Endothelial cell of hepatic sinusoid (primary cell): ENCODE results near the gene SUCO.
"Not testable (repeated sequence)": the region's sequence is repeated elsewhere in the genome, so short reads cannot be mapped to it uniquely, and the experiment has no call there.

Experiments
- in situ Hi-C: cut with HindIII; loops from 2 replicates; pipeline ENCODE4 v1.10.0; 2017; ENCODE audit warnings: low sequenced_read_pairs

The SUCO gene

DNA sequence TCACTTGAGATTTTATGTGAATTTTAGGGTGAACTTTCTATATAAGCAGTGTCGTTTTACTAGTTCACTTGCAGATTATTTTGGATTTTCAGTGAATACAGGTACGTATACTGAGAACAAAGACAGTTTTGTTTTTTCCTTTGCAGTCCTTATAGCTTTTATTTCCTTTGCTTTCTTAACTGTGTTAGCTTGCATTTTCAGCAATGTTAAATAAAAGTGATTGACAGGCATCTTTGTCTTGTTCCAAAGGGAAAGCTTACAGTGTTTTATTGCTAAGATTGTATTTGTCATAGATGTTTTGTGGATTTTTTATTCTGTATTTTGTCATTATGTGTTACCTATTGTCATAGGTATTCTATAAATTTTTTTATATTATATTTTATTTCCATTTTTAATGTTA lies 72.7 kb downstream of the SUCO start:
- in situ Hi-C loops, result loop anchor here (5.0 kb wide), 1 partner anchor 57 kb away; no protein-coding TSS in a partner anchor

DNA sequence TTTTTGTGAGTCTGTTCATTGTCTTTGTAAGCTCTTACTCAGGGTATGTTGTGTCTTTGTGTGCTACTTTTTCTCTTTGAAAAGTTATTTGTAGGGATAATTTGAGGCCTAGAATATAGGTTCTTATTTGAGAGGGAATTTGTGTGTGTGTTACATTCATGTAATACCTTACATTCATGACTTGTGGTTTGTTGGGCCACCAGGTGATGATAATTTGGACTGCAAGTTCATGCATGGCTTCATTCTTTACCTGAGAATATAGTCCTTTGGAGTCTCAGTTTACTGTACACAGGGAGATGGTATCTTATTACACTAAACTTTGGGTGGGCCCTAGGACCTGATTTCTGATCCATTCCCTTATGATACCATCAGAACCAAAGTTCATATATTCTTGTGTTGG lies 74.2 kb downstream of the SUCO start:
- in situ Hi-C loops, result loop anchor here (5.0 kb wide), 1 partner anchor 55 kb away; no protein-coding TSS in a partner anchor

DNA sequence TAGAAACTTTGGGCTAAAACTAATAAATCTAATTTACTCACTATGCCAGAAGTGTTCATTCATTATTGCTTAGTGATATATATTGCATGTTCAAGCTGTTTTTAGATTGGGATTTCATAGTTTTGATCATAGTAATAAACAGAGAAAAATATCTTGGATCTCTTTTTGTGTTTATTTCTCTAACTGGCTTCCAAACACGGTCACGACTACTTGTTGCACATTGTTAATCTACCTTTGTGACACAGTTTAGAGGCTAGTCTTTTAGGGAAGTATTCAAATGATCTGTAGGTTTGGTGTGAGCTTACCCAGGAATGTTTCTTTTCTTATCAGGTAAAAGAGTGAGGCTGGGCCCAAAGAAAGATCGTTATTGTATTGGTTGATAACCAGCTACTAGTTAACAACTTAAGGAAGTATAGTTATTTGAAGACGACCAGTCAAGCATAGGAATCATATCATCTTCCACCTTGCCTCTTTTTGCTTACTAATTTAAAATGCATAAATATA lies 75.2 kb downstream of the SUCO start:
- in situ Hi-C loops, result loop anchor here (5.0 kb wide), 1 partner anchor 54 kb away; no protein-coding TSS in a partner anchor

DNA sequence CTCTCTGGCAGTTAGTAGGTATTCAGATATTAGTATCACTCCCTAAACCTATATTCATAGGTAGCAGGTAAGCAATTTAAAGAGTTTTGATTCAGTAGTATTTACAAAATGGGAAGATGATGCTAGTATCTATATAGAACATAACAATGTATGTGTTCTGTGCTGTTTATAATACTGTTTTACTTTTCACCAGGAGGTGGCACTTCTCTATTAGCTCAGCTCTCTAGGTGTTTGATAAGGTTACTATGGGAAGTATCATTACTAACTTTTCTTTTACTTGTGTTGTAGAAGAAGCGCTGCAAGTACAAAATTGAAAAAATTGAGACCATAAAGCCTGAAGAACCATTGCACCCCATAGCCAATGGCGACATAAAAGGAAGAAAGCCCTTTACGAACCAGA lies 76.6 kb downstream of the SUCO start:
- in situ Hi-C loops, result loop anchor here (5.0 kb wide), 1 partner anchor 53 kb away; no protein-coding TSS in a partner anchor

DNA sequence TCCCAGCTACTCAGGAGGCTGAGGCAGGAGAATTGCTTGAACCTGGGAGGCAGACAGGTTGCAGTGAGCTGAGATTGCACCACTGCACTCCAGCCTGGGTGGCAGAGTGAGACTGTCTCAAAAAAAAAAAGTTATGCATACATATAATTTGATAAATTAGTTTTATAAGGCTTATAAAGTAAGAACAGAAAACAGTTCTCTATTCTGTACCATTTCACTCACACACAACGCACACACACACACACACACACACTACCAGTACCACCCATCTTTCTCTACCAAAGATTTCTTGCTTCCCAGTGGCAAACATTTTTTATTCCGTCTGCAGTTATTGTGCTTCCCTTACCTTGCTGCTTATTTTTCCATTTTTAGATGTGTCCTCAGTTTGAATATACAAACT lies 79.5 kb downstream of the SUCO start:
- in situ Hi-C loops, result no loop called here

DNA sequence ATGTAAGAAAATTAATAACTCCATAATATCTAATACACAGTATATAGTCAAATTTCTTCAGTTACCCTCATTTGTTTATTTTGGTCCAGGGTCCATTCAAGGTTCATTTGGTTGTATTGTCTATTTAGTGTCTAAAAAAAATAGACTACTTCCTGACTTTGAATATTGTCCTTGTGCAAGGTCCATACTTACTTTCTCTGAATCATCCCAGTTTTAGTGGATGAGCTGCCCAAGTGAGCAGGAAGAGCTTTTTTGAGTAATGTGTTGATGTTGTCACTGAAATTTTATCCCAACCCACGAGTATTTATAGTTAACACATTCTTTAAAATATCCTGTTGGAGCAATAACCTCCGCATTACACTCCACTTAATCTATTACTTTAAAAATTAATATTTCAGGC lies 80.3 kb downstream of the SUCO start:
- in situ Hi-C loops, result no loop called here

DNA sequence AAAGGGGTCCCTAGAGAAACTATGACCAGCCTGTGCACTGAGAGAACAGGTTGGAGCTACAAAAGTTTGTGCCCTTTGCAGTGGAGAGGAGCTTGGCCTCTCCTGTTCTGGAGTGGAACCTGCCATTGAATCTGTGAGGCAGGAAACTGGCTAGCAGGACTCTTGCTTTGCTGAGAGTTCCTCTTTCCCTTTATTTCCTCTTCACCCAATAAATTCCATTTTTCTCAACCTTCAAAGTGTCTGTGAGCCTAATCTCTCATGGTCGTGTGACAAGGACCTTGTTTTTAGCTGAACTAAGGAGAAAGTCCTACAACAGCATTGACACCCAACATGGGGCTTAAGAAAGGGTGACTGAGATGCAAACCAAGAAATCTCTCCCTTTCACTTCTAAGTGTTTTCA lies 83.2 kb downstream of the SUCO start:
- in situ Hi-C loops, result no loop called here

DNA sequence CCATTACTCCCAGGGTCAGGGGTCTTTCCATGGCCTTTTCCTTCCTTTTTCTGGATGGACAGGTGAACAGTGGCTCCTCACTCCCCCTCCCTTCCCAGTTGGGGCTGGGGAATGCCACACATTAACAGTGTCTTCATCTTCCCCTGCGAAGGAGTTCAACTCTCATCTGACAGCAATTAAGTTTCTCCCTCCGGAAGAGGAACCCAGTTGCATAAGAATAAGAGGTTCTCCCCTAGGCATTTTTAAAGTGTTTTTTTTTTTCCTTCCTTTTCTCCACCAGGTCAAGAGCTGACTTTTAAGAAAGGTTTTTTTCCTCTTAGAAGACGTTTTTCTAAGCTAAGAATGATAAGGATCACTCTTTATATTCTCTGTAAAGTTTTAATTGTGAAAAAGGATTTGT lies 83.7 kb downstream of the SUCO start:
- in situ Hi-C loops, result no loop called here

DNA sequence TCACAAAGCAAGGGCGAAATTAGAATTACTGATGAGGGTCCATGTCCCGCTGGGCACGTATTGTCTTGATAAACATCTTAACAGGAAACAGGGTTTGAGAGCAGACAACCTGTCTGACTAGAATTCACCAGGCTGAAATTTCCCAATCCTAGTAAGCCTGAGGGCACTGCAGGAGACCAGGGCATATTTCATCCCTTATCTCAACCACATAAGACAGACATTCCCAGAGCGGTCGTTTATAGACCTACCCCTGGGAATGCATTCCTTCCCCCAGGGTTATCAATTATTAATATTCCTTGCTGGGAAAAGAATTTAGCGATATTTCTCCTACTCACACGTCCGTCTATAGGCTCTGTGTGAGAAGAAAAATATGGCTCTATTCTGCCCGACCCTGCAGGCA lies 87.7 kb downstream of the SUCO start:
- in situ Hi-C loops, result not testable (repeated sequence)

DNA sequence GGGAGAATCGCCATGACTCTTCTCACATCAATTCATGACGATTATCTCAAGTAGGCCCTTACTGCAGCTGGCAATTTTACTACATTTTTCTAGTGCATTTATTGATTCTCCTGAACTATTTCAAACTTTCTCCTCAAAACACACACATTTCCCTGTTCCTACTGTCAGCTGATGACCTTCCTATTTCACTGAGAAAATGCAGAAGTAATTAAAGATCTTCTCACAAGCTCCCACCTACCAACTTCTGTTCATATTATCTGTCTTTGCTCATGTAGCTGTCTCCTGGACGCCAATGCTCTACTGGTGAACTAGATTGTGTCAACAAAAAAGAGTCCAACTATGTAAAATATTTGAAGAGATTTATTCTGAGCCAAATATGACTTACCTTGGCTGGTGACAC lies 89.6 kb downstream of the SUCO start:
- in situ Hi-C loops, result no loop called here

DNA sequence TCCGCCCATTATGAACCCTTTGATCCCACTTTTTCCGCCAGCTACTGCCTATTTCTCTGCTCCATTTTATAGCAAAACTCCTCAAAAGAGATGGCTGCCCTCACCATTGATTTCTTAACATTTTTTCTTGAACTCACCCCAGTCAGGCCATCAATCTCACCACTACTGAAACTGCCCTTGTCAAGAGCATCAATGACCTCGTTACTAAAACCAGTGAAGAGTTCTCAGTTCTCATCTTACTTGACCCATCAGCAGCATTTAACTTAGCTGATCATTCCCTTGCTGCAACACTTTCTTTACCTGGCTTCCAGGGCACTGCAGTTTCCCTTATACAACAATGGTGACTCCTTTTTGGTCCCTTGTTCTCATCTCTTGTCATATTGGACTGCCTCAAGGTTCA lies 90.8 kb downstream of the SUCO start:
- in situ Hi-C loops, result no loop called here

DNA sequence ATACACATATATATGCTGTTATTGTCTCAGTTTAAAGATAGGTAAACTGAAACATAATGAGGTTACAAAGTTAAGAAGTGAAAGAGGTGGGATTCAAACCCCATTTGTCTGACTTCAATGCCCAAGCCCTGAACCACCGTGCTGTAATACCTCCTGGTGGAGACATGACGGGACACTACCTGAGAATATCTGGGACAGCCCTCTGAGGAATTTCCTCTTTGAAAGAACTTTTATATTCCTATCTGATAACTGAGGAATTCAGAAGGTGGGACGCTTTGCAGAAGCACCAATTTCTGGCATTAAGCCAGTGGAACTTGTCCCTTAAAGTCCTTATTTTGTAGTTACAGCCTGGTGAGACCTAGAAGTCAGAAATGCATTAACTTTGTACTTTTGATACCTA lies 93.9 kb downstream of the SUCO start:
- in situ Hi-C loops, result no loop called here

DNA sequence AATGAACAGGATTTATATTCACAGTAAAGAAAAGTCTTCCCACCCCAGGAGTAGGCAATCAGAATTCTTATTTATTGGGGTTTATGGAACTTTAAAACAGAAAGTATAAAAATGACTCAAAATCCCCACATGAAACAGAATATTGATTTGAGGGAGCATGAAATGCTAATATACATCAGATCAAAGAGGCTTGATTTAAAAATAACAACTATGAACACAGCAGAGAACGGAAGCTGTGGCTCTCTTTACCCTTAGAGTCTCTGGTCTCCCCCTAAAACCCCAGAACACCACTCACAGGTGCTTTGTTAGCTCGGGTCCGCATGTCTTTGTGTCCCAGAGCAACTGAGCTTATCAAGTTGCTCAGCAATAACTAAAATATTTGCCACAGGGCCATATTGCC lies 94.8 kb downstream of the SUCO start:
- in situ Hi-C loops, result no loop called here

DNA sequence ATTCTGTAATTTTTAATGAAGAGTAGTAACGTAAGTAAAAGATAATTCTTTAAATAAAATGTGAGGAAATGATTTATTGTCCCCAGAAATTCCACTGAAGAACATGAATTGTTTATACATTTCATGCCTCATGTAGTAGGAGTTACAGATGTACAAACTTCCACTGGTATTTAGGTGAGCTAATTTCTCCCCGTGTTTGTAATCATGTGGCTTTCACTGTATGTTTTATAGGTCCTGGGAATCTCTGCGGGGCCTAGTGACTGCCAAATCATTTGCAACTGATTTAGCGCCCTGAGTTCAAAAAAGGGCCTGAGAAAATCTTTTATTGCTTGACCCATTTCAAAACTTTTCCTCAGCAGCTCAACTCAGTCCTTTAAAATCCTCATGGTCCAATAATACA lies 95.5 kb downstream of the SUCO start:
- in situ Hi-C loops, result no loop called here

DNA sequence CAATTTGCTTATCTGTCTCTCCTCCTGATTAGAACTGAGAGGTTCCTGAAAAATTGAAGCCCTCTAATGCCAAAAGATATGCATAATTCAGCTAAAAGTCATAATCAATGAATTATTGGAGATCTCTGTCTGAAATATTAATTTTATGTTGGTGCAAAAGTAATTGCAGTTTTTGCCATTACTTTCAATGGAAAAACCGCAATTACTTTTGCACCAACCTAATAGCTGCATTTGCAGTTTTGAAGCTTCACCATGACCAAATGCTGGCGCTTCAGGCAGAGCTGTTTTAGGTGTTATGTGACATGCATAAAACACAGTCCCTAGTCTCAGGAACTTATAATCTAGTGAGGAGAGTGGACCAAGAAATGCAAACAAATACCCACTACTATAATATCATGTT lies 96.2 kb downstream of the SUCO start:
- in situ Hi-C loops, result no loop called here

DNA sequence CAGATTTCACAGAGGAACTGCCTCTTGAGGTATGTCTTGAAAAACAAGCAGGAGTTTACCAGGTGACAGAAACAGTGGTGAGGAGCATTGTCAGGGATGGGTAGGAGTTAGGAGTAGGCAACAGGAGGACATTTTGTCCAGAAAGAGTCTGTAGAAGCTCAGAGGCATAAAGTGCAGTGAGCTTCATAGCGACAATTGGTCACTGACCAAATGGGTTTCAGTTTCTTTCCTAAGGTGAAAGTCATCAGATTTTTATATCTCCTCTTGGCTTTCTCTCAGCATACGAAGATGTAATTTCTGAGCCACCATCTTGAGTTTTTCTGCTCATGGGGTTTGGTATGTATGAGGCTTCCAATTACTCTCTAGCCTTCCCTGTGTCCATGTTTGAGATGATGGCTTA lies 96.7 kb downstream of the SUCO start:
- in situ Hi-C loops, result no loop called here

DNA sequence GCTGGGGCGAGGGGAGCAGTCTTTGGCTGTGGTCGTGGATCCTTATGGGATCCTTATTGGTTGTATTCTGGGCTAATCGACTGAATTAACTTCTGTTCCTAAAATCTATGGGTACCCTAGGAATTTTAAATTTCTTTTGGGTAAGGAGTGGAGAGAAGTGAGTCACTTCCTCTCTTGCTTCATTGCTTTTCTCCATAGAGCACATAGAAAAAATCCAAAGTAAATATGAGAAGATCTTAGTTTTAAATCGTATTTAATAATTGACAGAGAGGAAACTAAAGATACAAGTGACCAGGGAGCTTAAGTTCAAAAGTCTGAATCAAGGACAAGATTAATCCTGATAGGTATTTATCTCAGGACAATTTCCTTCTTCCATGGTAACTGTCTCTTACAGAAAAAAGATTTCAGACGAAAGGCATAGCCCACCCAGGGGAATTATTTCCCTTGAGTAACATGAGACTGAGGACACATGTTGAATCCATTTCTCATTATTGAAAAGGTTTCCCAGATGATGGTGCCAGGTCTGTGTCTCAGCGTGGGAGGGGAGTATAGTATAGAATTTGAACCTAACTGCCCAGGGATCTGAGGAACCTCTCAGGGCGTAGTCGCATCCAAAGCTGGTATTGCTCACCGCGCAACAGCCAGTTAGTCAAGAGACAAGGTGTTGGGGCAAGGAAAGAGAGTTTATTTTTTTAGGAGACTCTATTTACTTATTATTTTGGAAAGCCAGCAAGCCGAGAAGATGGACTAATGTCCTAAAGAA lies 97.3 kb downstream of the SUCO start:
- in situ Hi-C loops, result no loop called here

DNA sequence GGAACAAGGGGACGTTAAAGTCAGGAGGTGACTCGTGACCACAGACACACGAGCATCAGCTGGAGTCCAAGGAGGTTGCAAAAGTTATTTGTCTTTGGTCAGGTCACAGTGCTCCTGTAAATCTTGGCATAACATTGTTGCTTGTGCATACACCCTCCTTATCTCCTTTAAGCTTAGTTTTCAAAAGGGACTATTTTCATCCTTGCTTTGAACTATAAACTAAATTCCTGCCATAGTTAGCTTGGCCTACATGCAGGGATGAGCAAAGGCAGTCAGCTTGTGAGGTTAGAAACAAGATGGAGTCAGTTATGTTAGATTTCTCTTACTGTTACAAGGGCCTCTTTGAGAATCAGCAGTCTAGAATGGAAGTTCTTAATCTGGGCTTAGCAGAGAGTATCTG lies 97.9 kb downstream of the SUCO start:
- in situ Hi-C loops, result no loop called here

DNA sequence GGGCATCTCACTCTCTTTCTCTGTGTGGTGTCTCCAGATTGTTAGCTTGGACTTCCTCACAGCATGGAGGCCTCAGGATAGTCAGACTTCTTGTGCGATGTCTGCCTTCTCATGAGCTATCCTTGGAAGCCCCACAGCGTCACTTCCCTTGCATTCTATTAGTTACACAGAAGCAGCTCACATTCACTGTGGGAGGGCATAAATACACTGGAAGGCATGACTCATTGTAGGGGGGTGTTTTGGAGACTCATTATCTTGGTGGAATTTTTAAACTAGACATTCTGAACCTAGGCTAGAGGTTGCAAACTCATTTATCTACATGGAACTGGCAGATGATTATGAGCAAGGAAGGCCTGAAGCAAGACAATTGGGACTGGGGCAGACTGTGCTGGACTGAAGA lies 104.6 kb downstream of the SUCO start:
- in situ Hi-C loops, result no loop called here

DNA sequence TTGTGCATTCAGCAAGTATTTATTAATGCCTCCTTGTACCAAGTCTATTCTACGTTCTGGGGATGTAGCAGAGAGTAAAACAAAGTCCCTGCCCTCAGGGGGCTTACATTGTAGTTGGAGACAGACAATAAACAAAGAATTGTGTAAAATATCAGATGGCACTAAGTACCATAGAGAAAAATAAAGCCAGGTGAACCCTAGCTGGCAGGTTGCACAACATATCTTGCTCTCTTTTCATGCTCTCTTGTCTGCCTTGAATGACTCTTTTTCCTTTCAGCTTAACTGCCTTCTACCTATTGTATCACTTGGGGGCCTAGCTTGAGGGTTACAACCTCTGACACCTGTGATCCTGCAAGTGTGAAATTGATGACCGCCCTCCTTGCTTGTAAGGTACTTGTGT lies 105.3 kb downstream of the SUCO start:
- in situ Hi-C loops, result no loop called here

DNA sequence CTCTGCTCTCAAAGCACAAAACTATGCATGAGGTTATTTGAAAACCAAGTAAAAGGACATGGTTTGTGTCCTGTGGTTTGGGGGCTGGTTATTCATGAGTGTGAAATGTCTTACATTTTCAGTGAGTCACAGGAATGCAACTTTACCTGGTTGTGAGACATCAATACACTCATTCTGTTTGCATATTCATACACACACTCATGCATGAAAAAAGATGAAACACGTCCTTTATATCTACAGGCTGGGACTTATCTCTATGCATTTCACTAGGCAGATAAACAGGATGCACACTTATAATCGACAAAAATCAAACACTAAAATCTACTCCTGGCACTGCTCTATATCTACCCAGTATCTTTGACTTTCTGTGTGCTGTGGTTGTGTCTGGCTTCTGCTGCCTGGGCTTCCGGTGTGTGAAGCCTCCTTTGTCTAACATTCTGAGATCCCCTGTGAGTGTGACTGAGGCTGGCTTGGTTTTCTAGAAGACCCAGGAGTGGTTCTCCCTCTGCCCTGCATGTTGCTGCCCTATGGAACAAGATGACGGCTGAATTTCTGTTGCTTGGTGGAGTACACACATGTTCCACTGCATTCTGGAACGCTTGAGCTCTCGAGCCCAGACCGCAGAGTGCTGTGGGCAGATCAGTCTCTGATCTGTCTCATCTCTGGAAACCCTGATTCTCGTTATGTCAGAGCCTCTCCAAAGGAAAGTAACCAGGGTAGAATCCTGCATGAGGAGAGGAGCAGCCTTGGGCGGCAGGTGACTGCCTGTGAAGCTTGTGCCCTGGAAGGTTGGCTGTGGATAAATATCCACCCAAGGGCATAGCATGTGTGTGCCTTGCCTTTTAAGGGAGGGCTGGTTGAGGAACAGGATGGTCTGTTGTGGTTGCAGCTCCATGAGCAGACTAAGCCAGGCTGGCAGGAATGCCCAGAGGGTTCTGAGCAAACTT lies 106.2 kb downstream of the SUCO start:
- in situ Hi-C loops, result no loop called here

DNA sequence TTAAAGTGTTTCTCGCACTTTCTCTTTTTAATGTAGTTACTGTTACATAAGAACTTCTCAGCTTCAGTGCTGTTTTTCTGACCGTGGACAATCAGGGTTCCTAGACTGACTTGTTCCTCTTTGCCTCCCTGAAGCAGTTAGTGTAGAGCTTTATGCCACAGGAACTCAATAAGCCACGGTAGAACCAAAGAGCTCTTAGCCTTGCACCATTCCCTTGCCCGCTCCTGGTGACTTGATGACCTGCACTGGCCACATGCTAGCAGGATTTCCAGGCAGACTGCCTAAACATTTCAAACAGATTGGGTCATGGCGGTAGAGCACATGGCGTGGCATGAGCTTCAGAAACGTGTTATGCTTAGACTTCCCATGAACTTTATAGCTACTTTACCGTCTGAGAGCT lies 107.2 kb downstream of the SUCO start:
- in situ Hi-C loops, result no loop called here
